Liver (tissue), 9 donors: ENCODE results near the gene TTLL4. TPM values are rescaled to one million over a fixed set of nuclear protein-coding genes. Genes with fewer than 3 reads are reported as not detected.

Source experiments
- DNase-seq: peaks from one replicate; pipeline ENCODE4 v3.0.0-alpha.2; 2017; ENCODE audit warnings: low spot score
- H3K27ac ChIP-seq, 2 donors: one replicate each; pipeline ENCODE4 v1.7.0; 2013; ENCODE audit warnings: inconsistent platforms in 2 of 2, low read length in 2 of 2, control low read depth in 1 of 2, low read depth in 1 of 2, mild to moderate bottlenecking in 1 of 2
- H3K27me3 ChIP-seq, 4 donors: one replicate each; pipeline versions ENCODE4 v1.6.1 to v1.7.0; 2013; ENCODE audit warnings: low read length in 3 of 4, inconsistent platforms in 1 of 4, mild to moderate bottlenecking in 1 of 4, moderate library complexity in 1 of 4; ENCODE audit not compliant: control insufficient read depth in 4 of 4, insufficient read depth in 4 of 4
- H3K36me3 ChIP-seq, 4 donors: one replicate each; pipeline versions ENCODE4 v1.6.1 to v1.7.0; 2013; ENCODE audit warnings: low read length in 3 of 4, mild to moderate bottlenecking in 3 of 4, low read depth in 1 of 4, moderate library complexity in 1 of 4; ENCODE audit not compliant: control insufficient read depth in 4 of 4, insufficient read depth in 3 of 4
- H3K4me1 ChIP-seq, 4 donors: one replicate each; pipeline versions ENCODE4 v1.6.1 to v1.7.0; 2013; ENCODE audit warnings: low read length in 3 of 4, mild to moderate bottlenecking in 3 of 4, moderate library complexity in 1 of 4; ENCODE audit not compliant: control insufficient read depth in 4 of 4, insufficient read depth in 4 of 4
- H3K4me3 ChIP-seq, 3 donors: one replicate each; pipeline versions ENCODE4 v1.6.1 to v1.7.0; 2013; ENCODE audit warnings: low read length in 3 of 3, control low read depth in 1 of 3, low read depth in 1 of 3, mild to moderate bottlenecking in 1 of 3
- H3K9ac ChIP-seq, 2 donors: one replicate each; pipeline ENCODE4 v1.7.0; 2013; ENCODE audit warnings: low read length in 2 of 2, mild to moderate bottlenecking in 2 of 2, moderate library complexity in 2 of 2, control low read depth in 1 of 2, low read depth in 1 of 2
- H3K9me3 ChIP-seq, 4 donors: one replicate each; pipeline versions ENCODE4 v1.6.1 to v1.7.0; 2013; ENCODE audit warnings: low read length in 3 of 4; ENCODE audit not compliant: control insufficient read depth in 4 of 4
- FOXA1 ChIP-seq: IDR thresholded peaks from 2 replicates; pipeline ENCODE4 v1.6.1; 2016; ENCODE audit warnings: antibody characterized with exemption
- FOXA2 ChIP-seq: IDR thresholded peaks from 2 replicates; pipeline ENCODE4 v1.6.1; 2016; ENCODE audit warnings: antibody characterized with exemption
- GABPA ChIP-seq, 2 donors: IDR thresholded peaks in 1 of 2; conservative IDR thresholded peaks in 1 of 2; 2 replicates each; pipeline ENCODE4 v1.6.1; 2016; ENCODE audit warnings: antibody characterized with exemption in 2 of 2, mild to moderate bottlenecking in 1 of 2, moderate library complexity in 1 of 2
- HNF4A ChIP-seq, 2 donors: conservative IDR thresholded peaks; 2 replicates each; pipeline ENCODE4 v1.6.1; 2016; ENCODE audit warnings: antibody characterized with exemption in 2 of 2, mild to moderate bottlenecking in 2 of 2
- HNF4G ChIP-seq: IDR thresholded peaks from 2 replicates; pipeline ENCODE4 v1.6.1; 2016; ENCODE audit warnings: antibody characterized with exemption
- JUND ChIP-seq, 2 donors: IDR thresholded peaks; 2 replicates each; pipeline ENCODE4 v1.6.1; 2016; ENCODE audit warnings: antibody characterized with exemption in 2 of 2
- NR2F2 ChIP-seq: IDR thresholded peaks from 2 replicates; pipeline ENCODE4 v1.6.1; 2016; ENCODE audit warnings: antibody characterized with exemption
- RAD21 ChIP-seq, 2 donors: IDR thresholded peaks; 2 replicates each; pipeline ENCODE4 v1.6.1; 2016; ENCODE audit warnings: antibody characterized with exemption in 2 of 2, mild to moderate bottlenecking in 2 of 2
- RXRA ChIP-seq, 2 donors: IDR thresholded peaks; 2 replicates each; pipeline ENCODE4 v1.6.1; 2017 to 2018; ENCODE audit warnings: antibody characterized with exemption in 2 of 2, mild to moderate bottlenecking in 1 of 2
- SP1 ChIP-seq: IDR thresholded peaks from 2 replicates; pipeline ENCODE4 v1.6.1; 2018; ENCODE audit warnings: antibody characterized with exemption, mild to moderate bottlenecking
- TAF1 ChIP-seq: conservative IDR thresholded peaks from 2 replicates; pipeline ENCODE4 v1.6.1; 2016; ENCODE audit warnings: antibody characterized with exemption, mild to moderate bottlenecking
- YY1 ChIP-seq: IDR thresholded peaks from 2 replicates; pipeline ENCODE4 v1.6.1; 2016; ENCODE audit warnings: antibody characterized with exemption, mild to moderate bottlenecking
- WGBS: extraction: QIAGEN DNeasy Blood & Tissue Kit; methylation state at CpG from one replicate; pipeline ENCODE4 v1.1.7; 2013; 5-methylcytosine and 5-hydroxymethylcytosine counted together
- polyA plus RNA-seq, 2 donors: library from polyadenylated mRNA; stranded (reverse) in 1 of 2; unstranded in 1 of 2; fragments of 200-250 nt in 1 of 2; fragments of >200 nt in 1 of 2; fragmentation: Nextera tagmentation in 1 of 2; extraction: Ambion mirVana in 1 of 2; gene quantifications; one replicate each; pipeline versions ENCODE4 v1.2.1 to v1.2.3, GENCODE V29; 2013 to 2015
- total RNA-seq, 2 donors: library from RNA; depleted of rRNA; stranded (reverse); fragments of >200 nt; gene quantifications; one replicate each; pipeline ENCODE4 v1.2.3, GENCODE V29; 2014
- TF ChIP-seq, protein P1 (sequence below): IDR thresholded peaks from 2 replicates; pipeline ENCODE4 v1.6.1; 2016; ENCODE audit warnings: antibody characterized with exemption
- TF ChIP-seq, protein P2 (sequence below): IDR thresholded peaks from 2 replicates; pipeline ENCODE4 v1.6.1; 2016; ENCODE audit warnings: antibody characterized with exemption
- donor health status: healthy.
- donor health status: healthy.
- donor health status: healthy.
- donor health status: healthy.
- donor health status: healthy.

TTLL4 gene
- total and polyA plus RNA-seq, 4 donors, result 5.7 to 14.0 (median 6.6) TPM

DNA sequence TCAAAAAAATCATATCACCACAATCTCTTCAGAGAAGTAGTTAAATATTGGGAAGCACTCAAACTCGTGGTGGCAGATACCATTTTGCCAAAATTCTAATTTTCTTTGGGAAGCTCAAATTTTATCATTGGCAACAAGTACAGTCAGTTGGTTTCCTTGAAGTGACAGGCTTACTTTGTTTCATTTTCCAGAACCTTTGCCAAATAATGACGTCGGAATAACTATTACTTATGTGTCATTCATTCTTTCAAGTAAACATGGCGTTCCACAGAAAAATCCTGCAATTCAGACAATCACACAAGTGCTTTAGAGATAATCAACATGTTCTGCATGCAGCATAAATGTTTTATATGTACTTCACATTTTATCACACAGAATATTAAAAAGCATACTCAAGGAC lies 5.4 kb downstream of the TTLL4 start:
- 92% methylated on average over 4 of the region's 4 CpGs for WGBS
- no peak overlapping the region for H3K9ac ChIP-seq
- H3K4me3 ChIP-seq, result no peak overlapping the region
- no peaks in the 10 kb centered on the region for H3K9me3 ChIP-seq
- no peak overlapping the region for H3K27ac ChIP-seq
- H3K27me3 ChIP-seq, result no peaks in the 10 kb centered on the region
- no peak for DNase-seq
- H3K4me1 ChIP-seq, result peaks cover 0 to 12% (median 3%) of the 10 kb centered on the region in 4 donors
- TF ChIP-seq SP1, result no peak
- TF ChIP-seq TAF1, result no peak
- TF ChIP-seq HNF4A (conservative IDR thresholded peaks at IDR 0.05), result no peak
- no peak for TF ChIP-seq NR2F2
- no peak for TF ChIP-seq RXRA (IDR thresholded peaks at IDR 0.05)
- TF ChIP-seq YY1, result no peak
- no peak for TF ChIP-seq JUND (IDR thresholded peaks at IDR 0.05)
- TF ChIP-seq FOXA2, result no peak
- TF ChIP-seq, protein P1, sequence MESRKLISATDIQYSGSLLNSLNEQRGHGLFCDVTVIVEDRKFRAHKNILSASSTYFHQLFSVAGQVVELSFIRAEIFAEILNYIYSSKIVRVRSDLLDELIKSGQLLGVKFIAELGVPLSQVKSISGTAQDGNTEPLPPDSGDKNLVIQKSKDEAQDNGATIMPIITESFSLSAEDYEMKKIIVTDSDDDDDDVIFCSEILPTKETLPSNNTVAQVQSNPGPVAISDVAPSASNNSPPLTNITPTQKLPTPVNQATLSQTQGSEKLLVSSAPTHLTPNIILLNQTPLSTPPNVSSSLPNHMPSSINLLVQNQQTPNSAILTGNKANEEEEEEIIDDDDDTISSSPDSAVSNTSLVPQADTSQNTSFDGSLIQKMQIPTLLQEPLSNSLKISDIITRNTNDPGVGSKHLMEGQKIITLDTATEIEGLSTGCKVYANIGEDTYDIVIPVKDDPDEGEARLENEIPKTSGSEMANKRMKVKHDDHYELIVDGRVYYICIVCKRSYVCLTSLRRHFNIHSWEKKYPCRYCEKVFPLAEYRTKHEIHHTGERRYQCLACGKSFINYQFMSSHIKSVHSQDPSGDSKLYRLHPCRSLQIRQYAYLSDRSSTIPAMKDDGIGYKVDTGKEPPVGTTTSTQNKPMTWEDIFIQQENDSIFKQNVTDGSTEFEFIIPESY, result no peak
- TF ChIP-seq RAD21 (IDR thresholded peaks at IDR 0.05), result no peak
- TF ChIP-seq FOXA1, result no peak
- TF ChIP-seq, protein P2, sequence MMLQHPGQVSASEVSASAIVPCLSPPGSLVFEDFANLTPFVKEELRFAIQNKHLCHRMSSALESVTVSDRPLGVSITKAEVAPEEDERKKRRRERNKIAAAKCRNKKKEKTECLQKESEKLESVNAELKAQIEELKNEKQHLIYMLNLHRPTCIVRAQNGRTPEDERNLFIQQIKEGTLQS, result no peak
- H3K36me3 ChIP-seq, result peaks cover 0 to 3% (median under 1%) of the 10 kb centered on the region in 4 donors

DNA sequence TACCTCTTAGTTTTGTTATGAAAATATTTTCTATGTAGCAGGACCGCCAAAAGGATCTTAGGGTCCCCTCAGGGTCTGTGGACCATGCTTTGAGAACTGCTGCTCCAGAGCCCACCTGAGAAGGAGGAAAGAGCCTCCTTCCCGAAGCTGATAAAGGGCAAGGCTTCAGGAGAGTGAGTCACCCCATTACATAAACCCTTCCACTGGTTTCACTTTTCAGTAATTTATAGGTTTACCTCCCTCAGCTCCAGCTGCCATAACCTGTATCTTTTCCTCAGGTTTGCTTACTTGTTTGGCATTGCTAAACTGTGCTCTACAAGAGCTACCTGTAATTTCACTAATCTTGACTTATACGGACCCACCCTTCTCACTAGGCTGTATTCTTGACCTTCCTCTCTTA lies 6.6 kb downstream of the TTLL4 start:
- TF ChIP-seq GABPA (IDR thresholded peaks at IDR 0.05 in 1 of 2, conservative IDR thresholded peaks at IDR 0.05 in 1 of 2), result no peak
- TF ChIP-seq, protein P1, result no peak
- TF ChIP-seq FOXA1, result no peak
- no peak for TF ChIP-seq YY1
- TF ChIP-seq HNF4A (conservative IDR thresholded peaks at IDR 0.05), result no peak
- TF ChIP-seq JUND (IDR thresholded peaks at IDR 0.05), result no peak
- Histone ChIP-seq H3K9ac (no peak overlapping the region), H3K27ac (no peak overlapping the region), H3K4me1 (peaks cover 3 to 14% (median 9%) of the 10 kb centered on the region in 4 donors), H3K4me3 (no peak overlapping the region), H3K27me3 (no peaks in the 10 kb centered on the region), H3K9me3 (no peaks in the 10 kb centered on the region), H3K36me3 (peaks cover 0 to 3% (median under 1%) of the 10 kb centered on the region in 4 donors)
- WGBS, result 87% methylated on average over 3 of the region's 3 CpGs
- no peak for DNase-seq

DNA sequence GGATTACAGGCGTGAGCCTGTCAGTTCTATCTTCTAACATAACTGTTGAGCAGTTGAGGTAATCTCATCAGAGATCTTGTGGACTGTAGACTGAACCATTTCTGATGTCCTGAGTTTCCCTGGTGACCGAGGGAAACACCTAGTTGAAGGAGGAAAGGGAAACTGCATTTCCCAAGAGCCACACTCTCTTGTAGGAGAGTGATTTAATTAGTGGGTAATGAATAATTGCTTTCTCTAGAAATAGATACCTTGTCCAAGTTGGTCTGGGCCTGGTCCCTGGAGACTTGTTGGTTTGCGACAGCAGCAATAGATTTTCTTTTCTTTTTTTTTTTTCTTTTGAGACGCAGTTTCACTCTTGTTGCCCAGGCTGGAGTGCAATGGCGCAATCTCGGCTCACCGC lies 7.4 kb downstream of the TTLL4 start:
- 95% methylated on average over 7 of the region's 7 CpGs for WGBS
- H3K36me3 ChIP-seq, result peaks cover 0 to 3% (median under 1%) of the 10 kb centered on the region in 4 donors
- DNase-seq, result no peak
- H3K27ac ChIP-seq, result no peak overlapping the region
- H3K9ac ChIP-seq, result no peak overlapping the region
- H3K4me3 ChIP-seq, result no peak overlapping the region
- peaks cover 3 to 14% (median 9%) of the 10 kb centered on the region in 4 donors for H3K4me1 ChIP-seq
- no peaks in the 10 kb centered on the region for H3K9me3 ChIP-seq
- TF ChIP-seq HNF4G (no peak), SP1 (no peak), RXRA (IDR thresholded peaks at IDR 0.05) (no peak), RAD21 (IDR thresholded peaks at IDR 0.05) (no peak), HNF4A (conservative IDR thresholded peaks at IDR 0.05) (no peak)
- H3K27me3 ChIP-seq, result no peaks in the 10 kb centered on the region
